ENCODE results near the gene PTOV1.

PTOV1 gene
- total RNA-seq = 73.1 to 74.3 reads per million in 2 donors

DNA sequence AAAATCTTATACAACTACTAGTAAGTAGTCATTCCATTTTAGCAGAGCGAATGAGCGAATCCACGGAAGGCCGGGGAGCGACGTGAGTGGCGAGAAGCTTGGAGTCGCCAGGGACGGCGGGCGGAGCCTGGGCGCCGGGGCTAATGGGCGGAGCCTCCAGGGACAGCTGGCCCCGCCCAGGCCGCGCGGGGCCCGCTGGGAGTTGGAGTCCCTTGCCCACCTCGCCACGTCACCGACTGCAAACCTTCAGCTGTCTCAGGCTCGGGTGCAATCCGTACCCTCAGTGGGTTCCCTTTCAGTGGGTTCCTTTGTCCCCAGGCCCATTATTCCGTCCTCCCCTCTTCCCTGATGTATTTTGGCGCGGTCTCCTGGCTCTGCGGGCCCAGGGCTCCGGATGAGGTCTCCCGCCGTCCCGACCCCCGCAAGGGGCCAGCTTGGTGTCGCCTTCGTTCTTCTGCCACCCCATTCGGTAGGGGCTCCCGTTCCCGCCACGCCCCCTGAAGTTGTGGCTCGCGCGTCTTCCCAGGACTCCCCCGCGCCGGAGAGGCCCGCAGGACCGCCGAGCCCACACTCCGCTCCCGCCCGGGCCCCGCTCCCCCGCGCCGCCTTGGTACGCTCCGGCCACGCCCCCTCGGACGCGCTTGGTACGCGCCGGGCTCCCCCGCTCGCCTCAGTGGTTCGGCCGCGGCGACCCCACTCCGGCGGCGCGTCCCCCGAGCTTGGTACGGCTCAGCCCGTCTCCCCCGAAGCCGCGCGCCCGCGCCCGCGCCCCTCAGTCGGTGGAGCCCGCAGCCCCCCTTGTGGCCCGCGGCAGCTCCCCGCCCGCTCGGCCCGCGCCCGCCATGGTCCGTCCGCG, at the start of gene PTOV1:
TSS of gene PTOV1 (plus strand) at position 673 of the 856 bp plus-strand sequence.
- peak; percentile 87 for DNase-seq

DNA sequence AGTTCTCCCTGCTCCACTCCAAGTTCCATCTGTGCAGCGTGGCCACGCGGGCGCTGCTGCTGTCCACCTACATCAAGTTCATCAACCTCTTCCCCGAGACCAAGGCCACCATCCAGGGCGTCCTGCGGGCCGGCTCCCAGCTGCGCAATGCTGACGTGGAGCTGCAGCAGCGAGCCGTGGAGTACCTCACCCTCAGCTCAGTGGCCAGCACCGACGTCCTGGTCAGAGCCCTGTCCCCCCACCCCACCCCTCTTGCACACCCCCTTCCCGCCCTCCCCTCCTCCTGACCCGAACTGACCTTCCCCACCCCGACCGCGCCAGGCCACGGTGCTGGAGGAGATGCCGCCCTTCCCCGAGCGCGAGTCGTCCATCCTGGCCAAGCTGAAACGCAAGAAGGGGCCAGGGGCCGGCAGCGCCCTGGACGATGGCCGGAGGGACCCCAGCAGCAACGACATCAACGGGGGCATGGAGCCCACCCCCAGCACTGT, 49.5 kb upstream of the PTOV1 start:
- no peak for DNase-seq

DNA sequence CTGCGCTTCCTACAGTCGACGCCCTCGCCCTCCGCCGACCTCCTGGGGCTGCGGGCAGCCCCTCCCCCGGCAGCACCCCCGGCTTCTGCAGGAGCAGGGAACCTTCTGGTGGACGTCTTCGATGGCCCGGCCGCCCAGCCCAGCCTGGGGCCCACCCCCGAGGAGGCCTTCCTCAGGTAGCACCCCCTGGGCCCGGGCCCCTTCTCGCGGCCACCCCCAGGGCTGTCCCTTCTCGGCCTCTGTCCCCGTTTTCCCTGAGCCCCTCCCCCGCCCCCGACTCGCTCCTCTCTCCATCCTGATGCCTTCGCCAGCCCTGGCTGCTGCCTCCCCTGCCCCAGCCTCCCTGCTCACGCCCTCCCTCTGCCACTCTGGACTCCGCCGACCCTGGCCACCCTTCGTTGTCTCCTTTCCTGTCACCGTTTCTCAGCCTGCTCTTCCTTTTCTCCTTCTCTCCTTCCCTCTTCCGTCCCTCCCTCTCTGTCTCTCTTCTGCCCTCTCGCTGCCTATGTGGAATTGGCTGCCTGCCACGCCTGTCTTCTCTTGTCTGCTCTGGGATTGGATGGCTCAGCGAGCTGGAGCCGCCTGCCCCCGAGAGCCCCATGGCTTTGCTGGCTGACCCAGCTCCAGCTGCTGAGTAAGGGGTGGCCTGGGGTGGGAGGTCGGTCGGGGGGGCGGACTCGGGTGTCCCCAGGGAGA, 48.8 kb upstream of the PTOV1 start:
- no peak for DNase-seq

DNA sequence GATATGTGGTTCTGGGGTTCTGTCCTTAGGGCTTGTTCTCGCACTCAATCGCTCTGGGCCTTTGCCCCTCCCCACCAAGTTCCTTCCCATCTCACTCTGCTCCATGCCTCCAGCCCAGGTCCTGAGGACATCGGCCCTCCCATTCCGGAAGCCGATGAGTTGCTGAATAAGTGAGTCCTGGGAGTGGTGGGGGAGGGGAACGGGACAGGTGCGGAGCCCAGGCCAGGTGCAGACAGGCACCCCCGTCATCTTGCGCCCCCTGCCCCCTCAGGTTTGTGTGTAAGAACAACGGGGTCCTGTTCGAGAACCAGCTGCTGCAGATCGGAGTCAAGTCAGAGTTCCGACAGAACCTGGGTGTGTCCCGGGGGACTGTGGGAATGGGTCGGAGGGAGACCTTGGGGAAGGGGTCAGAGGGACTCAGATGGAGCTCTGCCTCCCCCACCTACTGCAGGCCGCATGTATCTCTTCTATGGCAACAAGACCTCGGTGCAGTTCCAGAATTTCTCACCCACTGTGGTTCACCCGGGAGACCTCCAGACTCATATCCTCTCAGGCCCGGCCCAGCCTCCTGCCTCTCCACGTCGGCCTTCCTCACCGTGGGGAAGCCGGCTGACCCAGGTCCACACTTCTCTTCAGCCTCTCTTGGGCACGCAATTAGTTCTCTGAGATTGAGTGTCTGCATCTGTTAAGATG, 48.0 kb upstream of the PTOV1 start:
- no peak for DNase-seq

DNA sequence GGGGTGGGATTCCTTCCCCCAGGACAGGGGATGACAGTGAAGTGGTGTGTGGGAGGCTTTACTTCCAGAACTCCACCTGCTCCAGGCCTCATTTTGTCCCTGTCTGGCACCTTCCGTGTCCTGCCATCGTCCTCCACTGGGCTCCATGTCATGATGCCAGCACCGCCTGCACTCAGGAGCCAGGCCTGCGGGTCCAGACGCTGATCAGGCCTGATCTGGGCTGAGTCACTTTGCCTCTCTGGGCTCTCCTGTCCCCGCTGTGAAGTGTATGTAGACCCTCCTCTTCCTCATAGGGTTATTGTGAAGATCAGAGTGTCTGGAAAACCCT, 47.5 kb upstream of the PTOV1 start:
- DNase-seq = no peak

DNA sequence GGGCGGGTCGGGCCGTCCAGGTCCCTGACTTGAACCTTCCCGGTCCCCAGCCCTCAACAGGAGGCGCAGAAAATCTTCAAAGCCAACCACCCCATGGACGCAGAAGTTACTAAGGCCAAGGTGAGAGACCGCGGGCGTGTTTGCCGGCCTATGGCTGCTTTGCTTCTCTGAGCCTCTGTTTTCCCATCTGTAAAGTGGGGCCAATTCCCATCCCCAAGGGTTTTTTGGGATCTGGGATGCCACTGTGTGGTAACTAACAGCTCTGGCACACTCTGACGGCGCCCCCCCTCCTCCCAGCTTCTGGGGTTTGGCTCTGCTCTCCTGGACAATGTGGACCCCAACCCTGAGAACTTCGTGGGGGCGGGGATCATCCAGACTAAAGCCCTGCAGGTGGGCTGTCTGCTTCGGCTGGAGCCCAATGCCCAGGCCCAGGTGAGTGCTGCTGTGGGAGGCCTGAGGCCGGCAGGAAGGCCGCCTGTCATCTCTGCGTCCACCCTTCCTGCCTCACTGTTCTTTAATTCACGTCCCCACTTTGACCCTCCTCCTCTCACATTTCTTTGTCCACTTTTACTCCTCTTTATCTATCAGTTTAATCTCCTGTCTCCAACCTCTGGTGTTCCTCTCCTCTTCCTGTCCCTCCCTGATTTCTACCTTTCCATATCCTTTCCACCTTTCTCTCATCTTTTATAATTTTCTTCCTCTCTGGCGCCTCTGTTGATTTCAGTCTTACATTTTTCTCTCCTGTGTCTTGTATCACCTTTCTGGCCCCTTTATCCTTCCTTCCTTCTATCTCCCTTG, 44.9 kb upstream of the PTOV1 start:
- no peak for DNase-seq

DNA sequence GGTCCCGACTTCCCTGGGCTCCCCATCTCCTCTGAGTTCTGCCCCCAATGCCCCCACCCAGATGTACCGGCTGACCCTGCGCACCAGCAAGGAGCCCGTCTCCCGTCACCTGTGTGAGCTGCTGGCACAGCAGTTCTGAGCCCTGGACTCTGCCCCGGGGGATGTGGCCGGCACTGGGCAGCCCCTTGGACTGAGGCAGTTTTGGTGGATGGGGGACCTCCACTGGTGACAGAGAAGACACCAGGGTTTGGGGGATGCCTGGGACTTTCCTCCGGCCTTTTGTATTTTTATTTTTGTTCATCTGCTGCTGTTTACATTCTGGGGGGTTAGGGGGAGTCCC, 44.4 kb upstream of the PTOV1 start:
- DNase-seq = no peak

DNA sequence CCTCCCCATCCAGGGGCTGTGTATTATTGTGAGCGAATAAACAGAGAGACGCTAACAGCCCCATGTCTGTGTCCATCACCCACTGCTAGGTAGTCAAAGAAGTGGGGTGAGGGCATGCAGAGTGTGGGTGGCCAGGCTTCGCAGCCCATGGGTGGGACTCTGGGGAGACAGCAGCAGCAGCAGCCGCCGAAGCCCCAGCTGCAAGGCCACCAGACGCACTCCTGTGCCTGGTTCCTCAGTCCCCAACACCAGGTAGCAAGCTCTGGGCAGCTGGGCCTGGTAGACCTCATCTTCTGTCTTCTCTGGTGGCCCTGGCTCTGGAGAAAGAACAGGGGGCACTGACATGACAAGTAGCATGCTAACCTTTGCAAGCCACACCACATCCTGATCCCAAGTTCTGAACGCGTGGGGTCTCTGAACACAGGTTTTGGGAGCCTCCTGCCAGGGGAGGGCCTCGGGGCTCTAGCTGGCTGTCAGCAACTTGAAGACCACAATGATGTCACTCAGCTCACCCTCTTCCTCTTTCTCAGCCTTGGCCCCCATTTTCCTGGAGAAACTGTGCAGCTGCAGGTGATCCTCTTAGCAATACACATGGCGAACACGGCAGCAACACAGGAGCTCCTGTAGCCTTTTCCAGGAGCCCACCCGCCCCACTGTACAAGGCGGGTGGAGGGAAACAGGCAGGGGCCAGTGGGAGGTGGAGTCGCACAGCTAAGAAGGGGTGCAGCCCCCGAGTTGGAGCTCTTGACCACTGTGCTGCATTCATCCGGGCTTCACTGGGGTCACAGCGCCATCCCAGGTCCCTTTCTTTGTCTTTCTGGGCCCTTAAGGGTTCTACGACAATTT, 43.7 kb upstream of the PTOV1 start:
- no peak for DNase-seq

DNA sequence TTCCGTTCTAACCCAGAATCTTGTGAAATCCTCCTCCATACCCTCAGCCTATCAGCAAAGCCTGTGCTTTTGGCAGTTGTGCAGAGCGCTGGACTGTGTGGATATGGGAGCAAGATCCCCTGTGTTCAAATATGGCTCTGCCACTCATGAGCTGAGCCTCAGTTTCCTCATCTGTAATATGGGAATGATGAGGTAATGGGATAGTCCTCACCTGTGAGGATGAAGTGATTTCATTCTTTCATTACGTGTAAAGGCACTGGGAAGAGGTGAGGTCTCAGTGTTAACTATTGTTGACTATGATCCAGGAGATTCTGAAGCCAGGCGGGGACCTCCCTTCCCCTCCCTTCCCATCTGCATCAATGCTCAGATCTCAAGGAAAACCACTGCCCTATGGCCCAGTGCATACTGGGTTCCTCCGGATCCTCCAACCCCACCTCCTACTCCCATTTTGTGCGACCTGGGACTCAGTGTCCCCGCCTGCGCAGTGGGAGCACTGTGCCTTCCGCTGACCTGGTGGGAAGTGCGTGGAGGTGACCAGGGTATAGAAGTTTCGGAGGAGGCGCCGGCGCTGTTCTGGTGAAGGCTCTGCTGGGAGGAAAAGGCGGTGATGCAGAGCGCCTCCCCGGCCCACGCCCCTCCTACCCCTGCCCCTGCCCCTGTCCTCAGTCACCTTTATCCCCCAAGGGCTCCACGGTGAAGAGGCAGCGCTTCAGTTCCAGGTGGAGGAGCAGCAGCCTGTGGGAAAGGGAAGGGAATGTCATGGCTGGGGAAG, 42.9 kb upstream of the PTOV1 start:
- no peak for DNase-seq

DNA sequence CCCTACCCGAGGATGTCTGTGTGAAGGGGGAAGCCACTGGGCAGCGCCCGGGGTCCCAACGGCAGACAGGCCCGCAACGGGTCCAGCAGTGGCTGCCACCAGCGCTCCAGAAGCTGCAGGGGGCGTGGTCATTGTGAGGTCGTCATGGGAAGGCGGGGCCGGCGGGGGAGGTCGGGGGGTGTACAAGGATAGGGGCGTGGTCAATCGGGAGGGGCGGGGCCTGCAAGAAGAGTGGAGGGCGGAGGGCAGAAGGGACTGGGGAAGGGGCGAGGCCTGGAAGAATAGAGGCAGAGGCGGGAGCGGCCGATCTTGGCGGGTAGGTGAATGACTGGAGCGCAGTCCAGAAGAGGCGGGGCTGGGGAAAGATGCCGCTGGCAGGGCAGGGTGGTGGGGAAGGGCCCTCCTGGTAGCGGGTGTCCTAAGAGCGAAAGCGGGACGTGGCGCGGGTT, 42.2 kb upstream of the PTOV1 start:
- DNase-seq = peak; percentile 91

DNA sequence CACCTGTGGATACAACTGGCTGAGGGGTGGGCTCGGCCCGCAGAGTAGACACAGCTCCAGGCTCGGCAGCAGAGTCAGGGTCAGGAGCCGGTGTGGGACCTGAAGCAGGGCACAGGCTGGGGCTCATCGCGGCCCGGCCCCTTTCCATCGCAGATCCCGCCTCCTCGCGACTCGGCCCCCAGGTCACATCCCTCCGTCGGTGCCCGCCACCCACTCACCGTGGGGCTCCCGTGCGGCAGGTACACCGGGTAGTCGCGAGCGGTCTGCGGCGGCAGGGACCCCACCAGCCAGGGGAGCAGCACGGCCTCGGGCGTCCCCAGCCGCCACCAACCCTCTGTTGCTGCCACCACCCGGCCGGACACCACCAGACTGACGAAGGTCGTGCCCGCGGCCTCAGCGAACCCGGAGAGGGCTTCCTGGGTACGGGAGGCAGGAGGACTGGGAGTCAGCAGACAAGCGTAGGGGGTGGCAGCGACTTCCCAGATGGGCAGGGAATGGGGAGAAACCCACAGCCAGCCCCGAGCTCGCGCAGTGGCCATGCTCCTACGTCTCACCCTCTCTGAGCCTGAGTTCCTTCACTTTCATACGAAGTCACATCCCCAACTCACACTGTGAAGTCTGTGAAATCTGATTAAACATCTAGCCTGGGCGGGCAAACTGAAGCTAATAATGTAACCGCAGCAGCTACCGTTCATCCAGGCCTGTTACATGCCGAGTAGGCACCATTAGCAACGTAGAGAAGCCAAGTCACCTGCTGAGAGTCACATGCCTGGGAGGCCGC, 41.6 kb upstream of the PTOV1 start:
- peak; percentile 42 for DNase-seq

DNA sequence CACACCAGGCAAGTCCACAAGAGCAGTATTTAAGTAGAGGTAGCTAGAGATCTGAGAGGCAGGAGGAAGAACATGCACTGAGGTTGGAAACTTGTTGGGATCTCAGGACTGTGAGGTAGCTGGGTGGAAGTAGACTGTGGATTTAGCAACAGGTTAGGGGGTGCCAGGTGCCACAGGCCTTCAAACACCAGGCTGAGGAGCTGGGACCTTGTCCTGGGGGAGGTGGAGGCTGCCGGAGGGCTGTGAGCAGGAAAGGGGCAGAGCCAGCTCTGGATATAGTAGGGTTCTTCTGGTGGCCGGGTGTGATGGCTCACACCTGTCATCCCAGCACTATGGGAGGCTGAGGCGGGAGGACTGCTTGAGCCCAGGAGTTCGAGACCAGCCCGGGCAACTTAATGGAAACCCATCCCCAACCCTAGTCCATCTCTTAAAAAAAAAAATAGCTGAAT, 41.0 kb upstream of the PTOV1 start:
- no peak for DNase-seq

DNA sequence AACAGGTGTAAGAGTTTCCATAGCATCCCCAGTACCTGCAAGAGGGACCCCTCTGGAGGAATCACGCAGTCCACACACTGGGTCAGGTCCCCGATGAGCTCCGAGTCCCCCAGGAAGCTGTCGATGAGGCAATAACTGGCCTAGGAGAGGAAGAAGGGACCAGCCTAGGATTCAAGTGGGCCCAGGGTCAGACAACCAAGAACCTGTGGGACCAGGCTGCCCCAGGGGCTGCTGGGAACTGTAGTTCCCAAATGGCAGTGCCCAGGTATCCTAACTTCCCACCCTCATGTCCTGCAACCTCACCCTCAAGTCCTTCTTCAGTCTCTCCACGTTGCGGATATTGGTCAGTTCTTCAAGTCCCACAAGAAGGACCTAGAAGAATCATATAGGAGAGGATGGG, 39.6 kb upstream of the PTOV1 start:
- no peak for DNase-seq

DNA sequence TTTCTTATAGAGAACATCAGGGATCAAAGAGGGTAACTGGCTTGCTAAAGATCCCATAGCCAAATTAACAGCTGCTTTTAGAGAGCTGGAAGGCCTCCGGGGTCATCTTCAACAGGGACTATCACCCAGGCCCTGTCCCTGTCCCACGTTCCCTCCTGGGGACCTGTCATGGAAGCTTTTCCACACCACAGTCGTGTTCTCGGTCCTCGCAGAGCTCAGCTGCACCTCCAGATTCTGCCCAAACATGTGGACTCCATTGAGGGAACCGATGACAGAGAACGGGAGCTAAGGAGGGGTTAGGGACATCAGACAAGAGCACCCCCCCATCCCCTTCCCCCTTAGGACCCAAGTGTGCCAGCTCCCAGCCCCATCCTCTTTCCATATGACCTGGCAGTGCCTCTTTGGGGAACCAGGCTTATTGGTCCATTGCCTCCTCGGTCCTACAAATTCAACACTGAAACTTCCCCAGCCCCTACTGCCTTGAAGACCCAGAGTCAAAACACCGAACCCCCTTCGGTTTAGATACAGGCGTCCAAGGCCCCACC, 38.4 kb upstream of the PTOV1 start:
- no peak for DNase-seq

DNA sequence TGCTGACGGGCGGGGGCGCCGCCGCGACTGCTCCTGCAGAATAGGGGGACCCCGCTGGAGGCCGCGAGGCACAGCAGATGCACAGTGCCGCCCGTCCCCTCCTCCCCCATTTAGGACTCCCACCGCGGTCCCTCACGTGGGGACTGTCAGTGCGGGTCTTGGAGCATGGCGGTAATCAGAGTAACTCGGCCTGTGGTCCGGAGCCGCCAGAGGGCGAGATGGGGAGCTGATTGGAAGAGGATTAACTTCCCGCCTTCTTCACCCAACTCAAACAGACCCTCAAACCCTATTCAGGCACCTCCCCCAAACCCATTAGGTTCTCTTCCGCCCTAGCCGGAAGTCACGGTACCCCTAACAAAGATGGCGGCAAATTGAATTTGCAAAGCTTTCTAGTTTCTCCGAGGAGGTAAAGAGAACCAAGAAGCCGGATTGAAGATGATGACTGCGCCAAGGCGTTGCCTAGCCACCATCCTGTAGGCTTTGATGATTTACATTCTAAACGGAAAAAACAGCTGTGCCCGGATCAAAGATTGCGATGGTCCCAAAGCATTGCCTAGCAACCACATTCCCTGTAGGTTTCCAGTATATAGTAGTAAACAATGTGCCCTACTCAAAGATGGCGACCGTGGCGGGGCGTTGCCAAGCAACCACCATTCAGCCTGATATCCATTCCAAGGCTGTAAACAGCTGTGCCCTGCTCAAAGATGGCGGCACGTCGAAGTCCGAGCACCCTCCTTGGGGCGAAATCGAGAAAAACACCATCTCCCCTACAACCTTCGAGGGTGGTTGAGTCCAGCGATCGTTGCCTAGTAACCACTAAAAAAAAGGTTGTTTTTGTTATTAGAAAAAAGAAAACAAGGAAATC, 37.7 kb upstream of the PTOV1 start, which contains the start of gene FUZ:
TSS of gene FUZ (minus strand) at position 296 of the 865 bp plus-strand sequence. CDS start at position 110, 186 bp downstream.
- peak; percentile 82 for DNase-seq

DNA sequence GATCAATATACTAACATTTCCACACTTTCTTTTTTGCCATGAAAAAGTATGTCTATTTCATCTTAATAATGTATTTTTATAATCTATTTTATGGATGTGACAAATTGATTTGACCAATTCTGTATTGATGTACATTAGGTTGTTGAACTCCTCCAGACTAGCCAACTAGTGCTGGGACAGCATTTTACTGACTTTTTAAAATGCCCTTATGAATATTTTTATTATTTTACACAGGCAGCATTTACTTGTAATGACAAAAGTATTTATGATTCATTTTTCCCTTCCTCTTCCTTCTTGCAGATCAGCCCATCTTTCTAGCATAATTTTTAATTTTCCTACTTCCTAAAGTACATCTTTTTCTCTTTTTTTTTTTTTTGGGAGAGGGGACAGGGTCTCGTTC, 36.9 kb upstream of the PTOV1 start:
- DNase-seq = no peak

DNA sequence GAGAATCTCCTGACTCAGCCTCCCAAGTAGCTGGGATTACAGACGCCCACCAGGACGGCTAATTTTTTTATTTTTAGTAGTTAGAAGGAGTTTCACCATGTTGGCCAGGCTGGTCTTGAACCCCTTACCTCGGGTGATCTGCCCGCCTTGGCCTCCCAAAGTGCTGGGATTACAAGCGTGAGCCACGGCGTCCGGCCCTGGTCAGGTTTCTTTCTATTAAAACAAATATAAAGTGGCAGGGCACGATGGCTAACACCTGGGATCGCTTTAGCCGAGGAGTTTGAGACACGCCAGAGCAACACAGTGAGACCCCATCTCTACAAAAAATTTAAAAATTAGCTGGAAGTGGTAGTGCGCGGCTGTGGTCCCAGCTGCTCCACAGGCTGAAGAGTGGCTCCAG, 34.4 kb upstream of the PTOV1 start:
- DNase-seq = no peak

DNA sequence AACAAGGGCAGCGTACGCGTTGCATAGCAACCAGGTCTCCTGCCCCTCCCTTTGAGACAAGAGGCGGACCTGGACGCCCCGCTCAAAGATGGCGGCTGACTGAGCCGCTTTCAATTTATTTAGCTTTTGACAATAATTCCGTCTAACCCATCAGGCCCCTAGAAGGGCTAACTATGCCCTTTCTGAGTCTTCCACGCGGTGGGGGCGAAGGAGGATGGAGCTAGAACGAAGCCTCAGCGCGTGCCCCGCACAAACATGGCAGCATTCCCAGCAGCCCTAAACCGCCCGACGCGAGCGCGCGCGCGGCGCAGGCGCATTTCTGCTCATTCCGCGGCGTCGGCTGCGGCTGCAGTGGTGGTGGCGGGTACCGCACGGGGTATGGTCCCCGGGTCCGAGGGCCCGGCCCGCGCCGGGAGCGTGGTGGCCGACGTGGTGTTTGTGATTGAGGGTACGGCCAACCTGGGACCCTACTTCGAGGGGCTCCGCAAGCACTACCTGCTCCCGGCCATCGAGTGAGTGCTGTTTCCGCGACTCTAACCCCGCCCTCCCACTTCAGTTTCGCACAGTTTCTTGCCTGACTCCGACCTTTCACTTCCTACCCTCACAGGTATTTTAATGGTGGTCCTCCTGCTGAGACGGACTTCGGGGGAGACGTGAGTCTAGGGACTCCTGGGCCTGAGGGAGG, 32.9 kb upstream of the PTOV1 start, which contains the start of gene MED25:
TSS of gene MED25 (plus strand) at position 326 of the 685 bp plus-strand sequence. CDS start at position 379, 53 bp downstream.
- peak; percentile 83 for DNase-seq

Data from T-helper 9 cell (primary cell).